ENCODE results near the gene RAP1GAP. TPM values are rescaled to one million over a fixed set of nuclear protein-coding genes. Genes with fewer than 3 reads are reported as not detected.

RAP1GAP gene
- total and polyA plus RNA-seq, 5 experiments from 2014 or later: 0.49 to 0.60 TPM; not detected in 3

DNA sequence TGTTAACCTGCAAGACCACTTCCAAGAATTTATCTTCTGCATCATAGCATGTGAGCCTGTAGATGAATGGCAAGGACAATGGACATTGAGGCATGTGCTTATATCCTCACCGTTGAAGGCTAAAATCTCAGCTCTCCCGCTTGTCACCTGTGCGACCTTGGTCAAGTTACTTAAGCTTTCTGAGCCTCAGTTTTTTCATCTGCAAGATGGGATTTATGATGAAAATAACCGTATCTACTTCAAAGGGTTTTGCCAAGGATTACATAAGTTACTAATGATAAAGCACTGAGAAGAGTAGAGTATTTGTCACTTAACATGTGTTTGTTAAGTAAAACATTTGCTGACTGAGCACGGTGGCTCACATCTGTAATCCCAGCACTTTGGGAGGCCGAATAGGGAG lies 14.9 kb downstream of the RAP1GAP start:
- no peaks in the 10 kb centered on the region for H3K9me3 Mint-ChIP-seq
- peaks cover 0 to 2% (median 0%) of the 10 kb centered on the region in 3 donors for H3K36me3 Mint-ChIP-seq
- peaks cover 3% of the 10 kb centered on the region in 5 donors for H3K27me3 Mint-ChIP-seq
- no peak overlapping the region for H3K27ac Mint-ChIP-seq
- no peak overlapping the region for H3K4me3 Mint-ChIP-seq
- no peak for DNase-seq
- ATAC-seq: no peak
- H3K4me1 Mint-ChIP-seq: peaks cover 8 to 26% (median 14%) of the 10 kb centered on the region in 4 donors
- POLR2A ChIA-PET: no interaction called here

DNA sequence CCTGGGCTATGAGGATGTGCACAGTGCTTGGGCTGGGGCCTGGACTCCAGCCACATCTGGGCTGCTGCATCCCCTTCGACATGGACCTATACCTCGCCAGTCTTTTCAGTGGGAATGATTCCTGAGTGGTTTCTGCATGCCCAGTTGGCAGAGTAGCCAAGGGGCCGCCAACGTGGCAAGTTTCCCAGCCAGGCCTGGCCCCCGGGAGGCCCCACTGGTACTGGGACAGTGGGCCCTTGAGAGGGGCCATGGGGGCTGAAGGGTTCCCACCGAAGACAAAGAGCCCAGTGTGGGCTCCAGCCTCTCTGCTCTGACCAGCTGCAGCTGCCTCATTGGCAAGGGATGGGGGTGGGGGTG lies 15.4 kb downstream of the RAP1GAP start:
- ATAC-seq (no peak), DNase-seq (no peak)
- Mint-ChIP-seq H3K4me3 (no peak overlapping the region), H3K27me3 (peaks cover 3 to 8% (median 4%) of the 10 kb centered on the region in 5 donors), H3K4me1 (peaks cover 8 to 26% (median 14%) of the 10 kb centered on the region in 4 donors), H3K27ac (no peak overlapping the region), H3K36me3 (peaks cover 0 to 2% (median 0%) of the 10 kb centered on the region in 3 donors), H3K9me3 (no peaks in the 10 kb centered on the region)
- POLR2A ChIA-PET: no interaction called here

DNA sequence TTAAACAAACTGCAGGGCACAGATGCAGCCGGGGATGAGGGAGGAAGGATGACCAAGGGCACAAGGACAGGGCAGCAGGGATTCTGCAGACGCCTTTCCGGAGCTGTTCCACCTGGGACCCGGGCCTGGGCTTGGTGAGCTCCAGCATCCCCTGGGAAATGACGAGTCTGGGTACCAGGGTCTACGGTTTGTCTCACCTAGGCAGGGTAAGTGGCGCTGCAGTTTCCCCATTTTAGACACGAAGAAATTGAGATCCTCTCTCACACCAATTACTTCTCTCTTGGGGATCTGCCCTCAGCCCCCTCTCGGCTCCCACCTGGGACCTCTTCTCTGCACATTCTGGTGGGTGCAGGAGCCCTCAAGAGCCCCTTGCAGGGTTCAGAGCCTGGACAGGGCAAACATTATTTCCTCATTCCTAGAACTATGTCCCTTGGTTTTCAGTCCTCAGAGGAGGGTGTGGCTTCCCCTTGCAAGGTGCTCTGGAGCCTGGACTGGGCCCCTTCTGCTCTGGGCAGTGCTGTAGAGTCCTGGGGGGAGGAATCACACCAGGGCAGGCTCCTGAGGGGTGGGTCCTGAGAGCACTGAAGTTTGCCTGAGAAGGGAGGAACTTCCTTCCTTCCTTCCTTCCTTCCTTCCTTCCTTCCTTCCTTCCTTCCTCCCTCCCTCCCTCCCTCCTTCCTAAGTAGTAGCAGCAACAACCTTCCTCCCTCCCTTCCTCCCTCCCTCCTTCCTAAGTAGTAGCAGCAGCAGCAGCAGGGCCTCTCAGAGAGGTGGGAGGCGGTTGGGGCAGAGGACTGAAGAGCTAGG lies 16.0 kb downstream of the RAP1GAP start:
- Mint-ChIP-seq H3K27me3 (peaks cover 4 to 14% (median 8%) of the 10 kb centered on the region in 5 donors), H3K36me3 (peaks cover 0 to 2% (median 0%) of the 10 kb centered on the region in 3 donors), H3K4me1 (peaks cover 8 to 26% (median 14%) of the 10 kb centered on the region in 4 donors), H3K27ac (peak overlapping the region in 2 of 10 donors; percentile 52 to 77), H3K4me3 (peak overlapping the region; percentile 28 to 88 (median 82)), H3K9me3 (no peaks in the 10 kb centered on the region)
- DNase-seq (no peak), ATAC-seq (no peak)
- POLR2A ChIA-PET: no interaction called here

DNA sequence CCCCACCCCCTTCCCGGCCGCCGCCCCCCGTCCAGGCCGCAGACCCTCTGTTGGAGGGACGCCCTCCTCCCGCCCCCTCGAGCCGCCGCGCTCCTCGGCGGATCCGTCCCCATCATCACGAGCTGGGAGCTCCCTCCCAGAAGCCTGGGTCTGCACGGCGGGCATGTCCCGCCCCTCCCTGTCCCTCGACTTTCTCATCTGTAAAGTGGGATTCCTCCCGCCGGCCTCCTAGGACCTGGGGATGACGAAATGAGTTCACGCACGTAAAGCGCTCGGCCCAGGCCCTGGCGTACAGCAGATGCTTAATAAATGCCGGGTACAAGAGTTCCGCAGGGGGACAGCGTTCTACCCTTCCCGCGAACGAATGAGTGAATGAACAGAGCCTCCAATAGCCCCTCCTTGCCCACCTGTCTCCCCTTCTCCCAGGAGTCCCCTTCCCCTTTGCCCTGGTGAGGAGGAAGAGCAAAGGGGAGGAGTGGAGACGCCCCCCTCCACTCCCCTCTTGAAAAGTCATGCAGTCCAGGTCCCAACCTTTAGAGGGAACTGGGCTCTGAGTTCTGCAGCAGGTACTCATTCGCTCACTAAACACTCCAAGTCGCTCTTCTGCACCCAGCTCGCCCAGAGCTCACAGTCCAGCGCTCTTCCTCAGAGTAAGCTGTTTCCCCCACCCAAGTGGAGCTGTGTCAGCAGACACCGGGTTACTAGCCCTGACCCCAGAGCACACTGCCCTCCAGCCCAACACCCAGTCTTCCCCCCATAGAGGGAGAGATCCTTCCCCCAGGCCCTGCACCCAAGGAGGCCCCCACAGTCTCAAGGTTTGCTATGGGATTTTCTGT lies 16.8 kb downstream of the RAP1GAP start:
- Mint-ChIP-seq H3K27me3 (peaks cover 8 to 22% (median 15%) of the 10 kb centered on the region in 5 donors), H3K4me1 (peaks cover 8 to 26% (median 14%) of the 10 kb centered on the region in 4 donors), H3K4me3 (peak overlapping the region; percentile 25 to 88 (median 82)), H3K36me3 (peaks cover 0 to 2% (median 0%) of the 10 kb centered on the region in 3 donors), H3K27ac (peak overlapping the region in 4 of 10 donors; percentile 15 to 94 (median 80)), H3K9me3 (no peaks in the 10 kb centered on the region)
- DNase-seq (no peak), ATAC-seq (peak; percentile 27 to 41)
- POLR2A ChIA-PET: interaction anchor here (0.6 kb wide), 1 partner anchor 407 kb away, joined by 3 read pairs; no protein-coding TSS in a partner anchor

DNA sequence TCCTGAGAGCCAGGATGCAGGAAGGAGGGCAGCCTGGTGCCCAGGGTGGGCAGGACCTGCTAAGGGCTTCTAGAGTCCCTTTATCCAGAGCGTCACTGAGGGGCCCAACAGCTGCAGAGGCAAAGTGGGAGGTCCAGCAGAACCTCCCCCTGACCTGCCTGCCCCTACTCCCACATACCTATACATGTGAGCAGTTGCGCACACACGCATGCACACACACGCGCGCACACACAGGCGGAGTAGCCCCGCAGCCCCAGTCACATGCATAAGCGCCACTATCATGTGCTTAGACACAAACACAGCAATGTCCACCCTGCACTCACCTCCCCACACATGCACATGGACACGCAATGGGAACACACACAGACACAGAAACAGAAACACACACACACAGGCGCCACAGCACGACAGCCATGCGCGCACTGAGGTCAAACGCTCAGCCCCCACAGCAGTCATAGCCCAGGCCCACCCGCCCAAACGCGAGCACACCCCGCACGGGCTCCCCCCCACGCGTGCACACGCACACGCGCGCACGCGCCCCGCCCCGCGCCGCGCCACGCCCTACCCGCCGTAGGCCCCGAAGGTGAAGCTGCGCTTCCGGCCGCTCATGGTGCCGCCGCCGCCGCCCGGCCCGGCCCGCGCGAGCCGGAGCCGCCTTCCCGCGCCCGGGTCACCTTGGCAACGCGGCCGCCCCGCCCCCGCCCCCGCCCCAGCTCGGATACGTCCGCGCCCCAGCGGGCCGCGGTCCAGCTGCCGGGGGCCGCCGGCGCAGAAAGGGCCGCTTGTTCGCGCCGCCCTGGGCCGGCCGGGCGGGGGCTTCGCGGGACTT lies 17.7 kb downstream of the RAP1GAP start:
- H3K27ac Mint-ChIP-seq: peak overlapping the region in 4 of 10 donors; percentile 31 to 69 (median 61)
- POLR2A ChIA-PET: interaction anchor here (0.6 kb wide), 1 partner anchor 408 kb away, joined by 3 read pairs; no protein-coding TSS in a partner anchor
- H3K27me3 Mint-ChIP-seq: peaks cover 15 to 31% (median 21%) of the 10 kb centered on the region in 5 donors
- peak; percentile 82 to 89 for ATAC-seq
- peaks cover 0 to 2% (median 0%) of the 10 kb centered on the region in 9 donors for H3K9me3 Mint-ChIP-seq
- H3K4me3 Mint-ChIP-seq: peak overlapping the region; percentile 76 to 92 (median 88)
- H3K36me3 Mint-ChIP-seq: peaks cover 0 to 2% (median 0%) of the 10 kb centered on the region in 3 donors
- DNase-seq: peak in 8 of 10 donors; percentile 8 to 71 (median 38)
- peaks cover 8 to 26% (median 14%) of the 10 kb centered on the region in 4 donors for H3K4me1 Mint-ChIP-seq

GRCh38 chr1:21650400-21650799 lies 18.8 kb downstream of the RAP1GAP start:
- POLR2A ChIA-PET: no interaction called here
- H3K27ac Mint-ChIP-seq: no peak overlapping the region
- H3K27me3 Mint-ChIP-seq: peaks cover 19 to 41% (median 29%) of the 10 kb centered on the region in 5 donors
- H3K9me3 Mint-ChIP-seq: peaks cover 0 to 2% (median 0%) of the 10 kb centered on the region in 9 donors
- peak overlapping the region in 2 of 10 donors; percentile 75 to 83 for H3K4me3 Mint-ChIP-seq
- no peak for DNase-seq
- H3K4me1 Mint-ChIP-seq: peaks cover 8 to 26% (median 14%) of the 10 kb centered on the region in 4 donors
- ATAC-seq: no peak
- H3K36me3 Mint-ChIP-seq: peaks cover 0 to 2% (median 0%) of the 10 kb centered on the region in 3 donors

GRCh38 chr1:21649315-21649714 lies 19.8 kb downstream of the RAP1GAP start:
- H3K27me3 Mint-ChIP-seq: peaks cover 20 to 47% (median 31%) of the 10 kb centered on the region in 5 donors
- H3K4me1 Mint-ChIP-seq: peaks cover 8 to 26% (median 14%) of the 10 kb centered on the region in 4 donors
- peaks cover 0 to 2% (median 0%) of the 10 kb centered on the region in 3 donors for H3K36me3 Mint-ChIP-seq
- peak overlapping the region in 2 of 10 donors; percentile 6 to 66 for H3K4me3 Mint-ChIP-seq
- ATAC-seq (no peak), DNase-seq (no peak)
- no peak overlapping the region for H3K27ac Mint-ChIP-seq
- POLR2A ChIA-PET: no interaction called here
- peaks cover 0 to 4% (median 0%) of the 10 kb centered on the region in 9 donors for H3K9me3 Mint-ChIP-seq

GRCh38 chr1:21648791-21649190 lies 20.4 kb downstream of the RAP1GAP start:
- POLR2A ChIA-PET: no interaction called here
- peaks cover 23 to 53% (median 36%) of the 10 kb centered on the region in 5 donors for H3K27me3 Mint-ChIP-seq
- peak overlapping the region in 1 of 10 donors; percentile 66 for H3K4me3 Mint-ChIP-seq
- H3K36me3 Mint-ChIP-seq: peaks cover 0 to 2% (median 0%) of the 10 kb centered on the region in 3 donors
- peaks cover 0 to 7% (median 0%) of the 10 kb centered on the region in 9 donors for H3K9me3 Mint-ChIP-seq
- ATAC-seq (no peak), DNase-seq (no peak)
- no peak overlapping the region for H3K27ac Mint-ChIP-seq
- peaks cover 8 to 26% (median 14%) of the 10 kb centered on the region in 4 donors for H3K4me1 Mint-ChIP-seq

GRCh38 chr1:21648352-21648730 lies 20.8 kb downstream of the RAP1GAP start:
- no peak for DNase-seq
- H3K9me3 Mint-ChIP-seq: peaks cover 0 to 7% (median 0%) of the 10 kb centered on the region in 9 donors
- peaks cover 0 to 2% (median 0%) of the 10 kb centered on the region in 3 donors for H3K36me3 Mint-ChIP-seq
- no peak overlapping the region for H3K27ac Mint-ChIP-seq
- H3K4me1 Mint-ChIP-seq: peaks cover 11 to 25% (median 14%) of the 10 kb centered on the region in 4 donors
- H3K27me3 Mint-ChIP-seq: peaks cover 27 to 57% (median 40%) of the 10 kb centered on the region in 5 donors
- H3K4me3 Mint-ChIP-seq: peak overlapping the region in 1 of 10 donors; percentile 22
- ATAC-seq: no peak
- POLR2A ChIA-PET: no interaction called here

DNA sequence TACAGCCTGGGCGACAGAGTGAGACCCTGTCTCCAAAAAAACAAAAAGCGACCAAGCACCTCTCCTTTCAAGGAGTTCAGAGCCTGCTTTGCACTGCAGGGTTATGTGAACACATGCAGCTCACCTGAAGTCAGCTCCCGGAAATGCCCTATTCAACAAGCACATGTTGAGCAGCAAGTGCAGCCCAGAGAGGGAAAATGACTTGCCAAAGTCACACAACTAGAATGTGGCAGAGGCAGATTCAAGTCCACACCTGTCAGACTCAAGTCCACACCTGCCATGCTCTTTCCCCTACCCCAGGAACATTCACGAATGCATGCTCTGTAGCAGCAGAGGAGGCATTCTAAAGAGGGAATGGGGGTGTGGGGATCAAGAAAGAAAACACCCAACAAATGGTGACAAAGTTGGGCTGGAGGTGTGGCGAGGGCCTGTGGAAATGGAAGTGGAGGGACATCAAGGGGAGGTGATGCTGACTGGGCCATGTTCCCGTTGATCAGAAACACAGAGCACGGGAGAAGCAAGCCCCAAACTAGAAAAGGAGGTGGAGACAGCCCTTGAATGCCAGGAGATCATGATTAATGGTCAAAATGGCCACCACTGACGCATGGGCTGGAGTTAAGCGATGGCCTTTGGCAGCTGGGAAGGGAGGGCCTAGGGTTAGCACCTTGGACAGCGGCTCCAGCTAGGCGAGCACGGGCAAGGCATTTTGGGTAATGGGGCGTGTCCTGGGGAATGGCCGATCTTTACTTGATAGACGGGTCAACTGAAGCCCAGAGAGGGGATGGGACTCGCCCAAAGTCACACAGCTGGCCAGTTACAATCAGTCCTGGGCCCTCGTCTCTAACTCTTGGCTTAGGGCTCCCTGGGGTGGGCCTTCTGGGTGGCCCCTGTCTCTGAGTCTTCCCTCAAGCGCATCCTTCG lies 21.5 kb downstream of the RAP1GAP start:
- peaks cover 0 to 2% (median 0%) of the 10 kb centered on the region in 3 donors for H3K36me3 Mint-ChIP-seq
- H3K4me3 Mint-ChIP-seq: peak overlapping the region in 1 of 10 donors; percentile 29
- DNase-seq (peak in 1 of 10 donors; percentile 23), ATAC-seq (no peak)
- H3K27me3 Mint-ChIP-seq: peaks cover 27 to 64% (median 44%) of the 10 kb centered on the region in 5 donors
- POLR2A ChIA-PET: no interaction called here
- H3K9me3 Mint-ChIP-seq: peaks cover 0 to 7% (median 0%) of the 10 kb centered on the region in 9 donors
- H3K27ac Mint-ChIP-seq: no peak overlapping the region
- peaks cover 10 to 19% (median 14%) of the 10 kb centered on the region in 4 donors for H3K4me1 Mint-ChIP-seq

DNA sequence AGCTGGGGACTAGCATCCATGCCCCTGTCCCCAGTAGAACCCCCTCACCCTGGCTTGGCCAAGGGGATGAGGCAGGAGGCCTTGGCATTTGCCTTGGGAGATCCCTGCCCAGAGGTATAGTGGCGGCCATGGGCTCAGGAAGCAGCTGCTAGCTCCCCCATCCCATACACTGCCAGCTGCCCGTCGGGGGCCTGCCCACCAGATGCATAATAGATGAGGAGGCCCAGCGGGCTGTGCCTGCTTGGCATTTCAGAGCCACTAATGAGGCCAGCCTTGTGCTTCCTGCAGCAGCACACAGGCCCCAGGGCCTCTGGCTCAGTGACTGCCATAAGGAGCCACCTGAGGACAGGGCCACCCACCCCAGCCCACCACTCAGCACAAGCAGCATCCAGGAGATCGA lies 23.6 kb downstream of the RAP1GAP start:
- Mint-ChIP-seq H3K4me1 (peaks cover 0 to 3% (median 1%) of the 10 kb centered on the region in 4 donors), H3K27me3 (peaks cover 25 to 75% (median 43%) of the 10 kb centered on the region in 5 donors), H3K4me3 (no peak overlapping the region), H3K27ac (no peak overlapping the region), H3K9me3 (peaks cover 0 to 7% (median 0%) of the 10 kb centered on the region in 9 donors), H3K36me3 (no peaks in the 10 kb centered on the region)
- DNase-seq (no peak), ATAC-seq (no peak)
- POLR2A ChIA-PET: no interaction called here
